ENCODE results near the gene COX19. TPM values are rescaled to one million over a fixed set of nuclear protein-coding genes. Genes with fewer than 3 reads are reported as not detected.

The COX19 gene
- total and polyA plus RNA-seq, 2 of the 13 experiments (the other 11 are each of a cell fraction or from before 2014, with no cell fraction given), result 11.5 to 21.7 TPM

- 88% methylated on average over 16 of the region's 16 CpGs for WGBS (ENCODE audit: low lambda C conversion rate)
- no peak for TF ChIP-seq ATF7 (IDR thresholded peaks at IDR 0.05)
- no peak for TF ChIP-seq ATF7 (CRISPR knock-in tag; IDR thresholded peaks at IDR 0.05)
- TF ChIP-seq TCF12 (IDR thresholded peaks at IDR 0.05), result no peak
- TF ChIP-seq TCF12 (CRISPR knock-in tag; IDR thresholded peaks at IDR 0.05), result 0 out of 2 replicates have a peak, but pooled peaks have one; percentile 40
- peaks cover 71% of the 10 kb centered on the region for H3K4me1 ChIP-seq (ENCODE audit: insufficient read depth, low read length)
- H3K9me3 ChIP-seq (ENCODE audit: low read length), result no peaks in the 10 kb centered on the region
- DNase-seq (ENCODE audit: low spot score) (no peak), FAIRE-seq (no peak), ATAC-seq (no peak)
- intact Hi-C loops (cut with micrococcal nuclease; ENCODE audit: unreplicated experiment), result no loop called here
- H2AFZ ChIP-seq (ENCODE audit: low read length), result no peak overlapping the region
- peaks cover 0 to 1% of the 10 kb centered on the region in 2 experiments; a peak in 1 of 5 replicates for H3K36me3 ChIP-seq (replicated peaks in 1 of 2; ENCODE audit: control insufficient read depth in 1 of 2, insufficient read depth in 2 of 2, low read length in 2 of 2)
- H3K79me2 ChIP-seq (ENCODE audit: insufficient read depth, low read length), result peaks cover 55% of the 10 kb centered on the region
- in situ Hi-C loops (cut with HindIII; ENCODE audit: extremely low pct_ligation_motif_present, low pct_unique_long_range_greater_than_20kb), result no loop called here
- no TSS peak for BruUV-seq (replicated peaks)
- ChIA-PET POLR2A (interaction anchor here (0.6 to 8.6 kb wide), 9 partner anchors 8 to 190 kb away, joined by 3 to 292 read pairs (median 48); a partner anchor contains a TSS), CTCF (ENCODE audit: low intra/inter-chr PET ratio, low total read pairs) (no interaction called here)
- 0 out of 2 replicates have a peak overlapping the region, but pooled peaks have one; percentile 79 for H3K4me2 ChIP-seq (ENCODE audit: low read depth, low read length)
- H3K27me3 ChIP-seq (ENCODE audit: control insufficient read depth in 1 of 2, insufficient read depth in 2 of 2, low read length in 2 of 2), result no peaks in the 10 kb centered on the region; a peak in 1 of 5 replicates
- H4K20me1 ChIP-seq (ENCODE audit: insufficient read depth, low read length), result no peaks in the 10 kb centered on the region
- 0 out of 2 replicates have a peak overlapping the region, but pooled peaks have one; percentile 97 for H3K9ac ChIP-seq (ENCODE audit: insufficient read depth, low read depth, low read length)
- no peak overlapping the region; a peak in 1 of 6 replicates for H3K4me3 ChIP-seq (replicated peaks in 1 of 3; ENCODE audit: insufficient read depth in 1 of 3, low read depth in 2 of 3, low read length in 3 of 3)
- H3K27ac ChIP-seq (ENCODE audit: extremely low read length, insufficient read depth, low read length), result peak overlapping the region; percentile 100
These were observed 3.8 kb upstream of the COX19 start for GRCh38 chr7:979151-979550.

GRCh38 chr7:978416-979091 lies 3.2 kb upstream of the COX19 start:
- H3K4me1 ChIP-seq (ENCODE audit: insufficient read depth, low read length), result peaks cover 68% of the 10 kb centered on the region
- H3K9ac ChIP-seq (ENCODE audit: insufficient read depth, low read depth, low read length), result peak overlapping the region; percentile 97
- TSS peak; percentile 73 for BruUV-seq (replicated peaks)
- H4K20me1 ChIP-seq (ENCODE audit: insufficient read depth, low read length), result no peaks in the 10 kb centered on the region
- ChIA-PET POLR2A (interaction anchor here (0.6 to 8.6 kb wide), 20 partner anchors 8 to 496 kb away, joined by 3 to 292 read pairs (median 12); partner anchors contain the start of genes GPER1 and ZFAND2A), CTCF (ENCODE audit: low intra/inter-chr PET ratio, low total read pairs) (interaction anchor here (1.1 kb wide), 1 partner anchor 14 kb away, joined by 3 read pairs; no protein-coding TSS in a partner anchor)
- H3K4me3 ChIP-seq (replicated peaks in 1 of 3; ENCODE audit: insufficient read depth in 1 of 3, low read depth in 2 of 3, low read length in 3 of 3), result peak overlapping the region in 2 of 3 experiments; percentile 8 to 56; a peak in 3 of 6 replicates
- intact Hi-C loops (cut with micrococcal nuclease; ENCODE audit: unreplicated experiment), result no loop called here
- peaks cover 55% of the 10 kb centered on the region for H3K79me2 ChIP-seq (ENCODE audit: insufficient read depth, low read length)
- peak overlapping the region; percentile 100 for H3K27ac ChIP-seq (ENCODE audit: extremely low read length, insufficient read depth, low read length)
- H2AFZ ChIP-seq (ENCODE audit: low read length), result no peak overlapping the region
- H3K4me2 ChIP-seq (ENCODE audit: low read depth, low read length), result peak overlapping the region; percentile 79
- no peak for FAIRE-seq
- WGBS (ENCODE audit: low lambda C conversion rate), result 60% methylated on average over 13 of the region's 24 CpGs
- DNase-seq (ENCODE audit: low spot score), result no peak
- ATAC-seq, result no peak
- in situ Hi-C loops (cut with HindIII; ENCODE audit: extremely low pct_ligation_motif_present, low pct_unique_long_range_greater_than_20kb), result no loop called here
- no peaks in the 10 kb centered on the region for H3K9me3 ChIP-seq (ENCODE audit: low read length)
- no peaks in the 10 kb centered on the region; a peak in 1 of 5 replicates for H3K27me3 ChIP-seq (ENCODE audit: control insufficient read depth in 1 of 2, insufficient read depth in 2 of 2, low read length in 2 of 2)
- peaks cover 0 to 1% of the 10 kb centered on the region in 2 experiments; a peak in 1 of 5 replicates for H3K36me3 ChIP-seq (replicated peaks in 1 of 2; ENCODE audit: control insufficient read depth in 1 of 2, insufficient read depth in 2 of 2, low read length in 2 of 2)
- TF ChIP-seq U2AF1 (optimal IDR thresholded peaks at IDR 0.05; ENCODE audit: low read depth, low read length) (no peak), ZSCAN9 (CRISPR knock-in tag; IDR thresholded peaks at IDR 0.05; ENCODE audit: borderline replicate concordance) (no peak), ZNF337 (CRISPR knock-in tag; IDR thresholded peaks at IDR 0.05; ENCODE audit: borderline replicate concordance, low read depth) (0 out of 2 replicates have a peak, but pooled peaks have one; percentile 34), NRL (CRISPR knock-in tag; IDR thresholded peaks at IDR 0.05; ENCODE audit: borderline replicate concordance) (peak; percentile 55), BATF2 (CRISPR knock-in tag; IDR thresholded peaks at IDR 0.05) (0 out of 2 replicates have a peak, but pooled peaks have one; percentile 25)
- TF ChIP-seq, protein P1, sequence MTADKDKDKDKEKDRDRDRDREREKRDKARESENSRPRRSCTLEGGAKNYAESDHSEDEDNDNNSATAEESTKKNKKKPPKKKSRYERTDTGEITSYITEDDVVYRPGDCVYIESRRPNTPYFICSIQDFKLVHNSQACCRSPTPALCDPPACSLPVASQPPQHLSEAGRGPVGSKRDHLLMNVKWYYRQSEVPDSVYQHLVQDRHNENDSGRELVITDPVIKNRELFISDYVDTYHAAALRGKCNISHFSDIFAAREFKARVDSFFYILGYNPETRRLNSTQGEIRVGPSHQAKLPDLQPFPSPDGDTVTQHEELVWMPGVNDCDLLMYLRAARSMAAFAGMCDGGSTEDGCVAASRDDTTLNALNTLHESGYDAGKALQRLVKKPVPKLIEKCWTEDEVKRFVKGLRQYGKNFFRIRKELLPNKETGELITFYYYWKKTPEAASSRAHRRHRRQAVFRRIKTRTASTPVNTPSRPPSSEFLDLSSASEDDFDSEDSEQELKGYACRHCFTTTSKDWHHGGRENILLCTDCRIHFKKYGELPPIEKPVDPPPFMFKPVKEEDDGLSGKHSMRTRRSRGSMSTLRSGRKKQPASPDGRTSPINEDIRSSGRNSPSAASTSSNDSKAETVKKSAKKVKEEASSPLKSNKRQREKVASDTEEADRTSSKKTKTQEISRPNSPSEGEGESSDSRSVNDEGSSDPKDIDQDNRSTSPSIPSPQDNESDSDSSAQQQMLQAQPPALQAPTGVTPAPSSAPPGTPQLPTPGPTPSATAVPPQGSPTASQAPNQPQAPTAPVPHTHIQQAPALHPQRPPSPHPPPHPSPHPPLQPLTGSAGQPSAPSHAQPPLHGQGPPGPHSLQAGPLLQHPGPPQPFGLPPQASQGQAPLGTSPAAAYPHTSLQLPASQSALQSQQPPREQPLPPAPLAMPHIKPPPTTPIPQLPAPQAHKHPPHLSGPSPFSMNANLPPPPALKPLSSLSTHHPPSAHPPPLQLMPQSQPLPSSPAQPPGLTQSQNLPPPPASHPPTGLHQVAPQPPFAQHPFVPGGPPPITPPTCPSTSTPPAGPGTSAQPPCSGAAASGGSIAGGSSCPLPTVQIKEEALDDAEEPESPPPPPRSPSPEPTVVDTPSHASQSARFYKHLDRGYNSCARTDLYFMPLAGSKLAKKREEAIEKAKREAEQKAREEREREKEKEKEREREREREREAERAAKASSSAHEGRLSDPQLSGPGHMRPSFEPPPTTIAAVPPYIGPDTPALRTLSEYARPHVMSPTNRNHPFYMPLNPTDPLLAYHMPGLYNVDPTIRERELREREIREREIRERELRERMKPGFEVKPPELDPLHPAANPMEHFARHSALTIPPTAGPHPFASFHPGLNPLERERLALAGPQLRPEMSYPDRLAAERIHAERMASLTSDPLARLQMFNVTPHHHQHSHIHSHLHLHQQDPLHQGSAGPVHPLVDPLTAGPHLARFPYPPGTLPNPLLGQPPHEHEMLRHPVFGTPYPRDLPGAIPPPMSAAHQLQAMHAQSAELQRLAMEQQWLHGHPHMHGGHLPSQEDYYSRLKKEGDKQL (CRISPR knock-in tag; IDR thresholded peaks at IDR 0.05; ENCODE audit: low read depth), result no peak
